GM23338 (cell line): Measurements from ENCODE around the gene DROSHA. TPM values are rescaled to one million over a fixed set of nuclear protein-coding genes. Genes with fewer than 3 reads are reported as not detected.

Experiments
- ATAC-seq: fragments of 200-7000 bp; cut with Tn5 transposase; 3 replicates; pipeline ENCODE4 v1.9.1; 2020
- DNase-seq: peaks from one replicate; pipeline ENCODE4 v3.0.0-alpha.2; 2015; ENCODE audit warnings: low spot score
- H2AFZ ChIP-seq: fragments of 200-600 bp; sonication (generic); 2 replicates; pipeline ENCODE4 v1.8.0; 2016; ENCODE audit warnings: antibody characterized with exemption, mild to moderate bottlenecking, moderate library complexity
- H3F3A ChIP-seq: fragments of 200-600 bp; sonication (generic); replicated peaks from 2 replicates; pipeline ENCODE4 v1.8.0; 2017; ENCODE audit warnings: antibody characterized with exemption, mixed run types, low read depth
- H3K27ac ChIP-seq: fragments of 200-600 bp; sonication (generic); 2 replicates; pipeline ENCODE4 v1.6.1; 2016; ENCODE audit warnings: low read depth
- H3K27me3 ChIP-seq: fragments of 200-600 bp; sonication (generic); 2 replicates; pipeline ENCODE4 v1.8.0; 2016; ENCODE audit warnings: mild to moderate bottlenecking, mixed run types, moderate library complexity; ENCODE audit not compliant: insufficient read depth
- H3K36me3 ChIP-seq: fragments of 200-600 bp; sonication (generic); 2 replicates; pipeline ENCODE4 v1.8.0; 2016; ENCODE audit warnings: mild to moderate bottlenecking; ENCODE audit not compliant: insufficient read depth
- H3K4me1 ChIP-seq: fragments of 200-600 bp; sonication (generic); 2 replicates; pipeline ENCODE4 v1.8.0; 2016; ENCODE audit warnings: mild to moderate bottlenecking, moderate library complexity; ENCODE audit not compliant: insufficient read depth
- H3K4me2 ChIP-seq: fragments of 200-600 bp; sonication (generic); 2 replicates; pipeline ENCODE4 v1.7.1; 2017; ENCODE audit warnings: mixed run types
- H3K4me3 ChIP-seq: fragments of 200-600 bp; sonication (generic); 2 replicates; pipeline ENCODE4 v1.6.1; 2016; ENCODE audit warnings: mixed run types
- H3K79me2 ChIP-seq: fragments of 200-600 bp; sonication (generic); replicated peaks from 2 replicates; pipeline ENCODE4 v1.8.0; 2017; ENCODE audit warnings: mild to moderate bottlenecking; ENCODE audit not compliant: insufficient read depth
- H3K9me2 ChIP-seq: fragments of 200-600 bp; sonication (generic); 2 replicates; pipeline ENCODE4 v1.8.0; 2017; ENCODE audit not compliant: insufficient read depth
- H4K20me1 ChIP-seq: fragments of 200-600 bp; sonication (generic); replicated peaks from 2 replicates; pipeline ENCODE4 v1.8.0; 2017; ENCODE audit warnings: mild to moderate bottlenecking; ENCODE audit not compliant: insufficient read depth
- H3K27ac Mint-ChIP-seq: 2 replicates; pipeline ENCODE4 v1.8.0; 2020; ENCODE audit warnings: inconsistent platforms, mild to moderate bottlenecking, moderate library complexity, mixed read lengths
- H3K27me3 Mint-ChIP-seq: 3 replicates; pipeline ENCODE4 v1.8.0; 2022; ENCODE audit warnings: low read depth, mild to moderate bottlenecking, moderate library complexity, mixed read lengths, inconsistent platforms; ENCODE audit not compliant: insufficient read depth, poor library complexity
- H3K36me3 Mint-ChIP-seq: 3 replicates; pipeline ENCODE4 v1.8.0; 2021; ENCODE audit warnings: low read depth, mild to moderate bottlenecking, inconsistent platforms, moderate library complexity, mixed read lengths
- H3K4me1 Mint-ChIP-seq: 3 replicates; pipeline ENCODE4 v1.8.0; 2020; ENCODE audit warnings: mild to moderate bottlenecking, inconsistent platforms, mixed read lengths
- H3K4me3 Mint-ChIP-seq: 3 replicates; pipeline ENCODE4 v1.8.0; 2021; ENCODE audit warnings: moderate library complexity, mild to moderate bottlenecking, inconsistent platforms, mixed read lengths
- H3K9me3 Mint-ChIP-seq: 3 replicates; pipeline ENCODE4 v1.8.0; 2020; ENCODE audit warnings: moderate library complexity, mild to moderate bottlenecking, inconsistent platforms, mixed read lengths
- CREB1 ChIP-seq: fragments of 250-450 bp; sonication (Bioruptor Pico); IDR thresholded peaks from 2 replicates; pipeline ENCODE4 v1.5.0; 2020; ENCODE audit warnings: low read depth, mild to moderate bottlenecking, moderate library complexity
- EZH2 ChIP-seq: fragments of 200-600 bp; sonication (generic); IDR thresholded peaks from one replicate; pipeline ENCODE4 v1.8.0; 2017; ENCODE audit warnings: antibody characterized with exemption, mild to moderate bottlenecking, low read depth; ENCODE audit not compliant: unreplicated experiment
- EZH2phosphoT487 ChIP-seq: fragments of 200-600 bp; sonication (generic); IDR thresholded peaks from one replicate; pipeline ENCODE4 v1.8.1; 2018; ENCODE audit warnings: antibody characterized with exemption; ENCODE audit not compliant: unreplicated experiment
- JUNB ChIP-seq: IDR thresholded peaks from one replicate; pipeline ENCODE4 v1.6.1; 2016; ENCODE audit warnings: antibody characterized with exemption; ENCODE audit not compliant: unreplicated experiment
- NANOG ChIP-seq: IDR thresholded peaks from 2 replicates; pipeline ENCODE4 v1.6.1; 2016; ENCODE audit warnings: antibody characterized with exemption, borderline replicate concordance
- POLR2AphosphoS5 ChIP-seq: IDR thresholded peaks from 2 replicates; pipeline ENCODE4 v1.6.1; 2016; ENCODE audit warnings: antibody characterized with exemption, low read depth
- STAT1 ChIP-seq: IDR thresholded peaks from one replicate; pipeline ENCODE4 v1.6.1; 2016; ENCODE audit warnings: antibody characterized with exemption; ENCODE audit not compliant: unreplicated experiment
- ZNF114 ChIP-seq: fragments of 250-450 bp; sonication (Bioruptor Pico); IDR thresholded peaks from 2 replicates; pipeline ENCODE4 v1.5.0; 2020; ENCODE audit warnings: mild to moderate bottlenecking, moderate library complexity
- ZNF331 ChIP-seq: fragments of 250-450 bp; sonication (Bioruptor Pico); IDR thresholded peaks from 2 replicates; pipeline ENCODE4 v1.5.0; 2020; ENCODE audit warnings: low read depth, mild to moderate bottlenecking, moderate library complexity
- polyA plus RNA-seq: library from polyadenylated mRNA; unstranded; fragments of >200 nt; fragmentation: Nextera tagmentation; extraction: Ambion mirVana; gene quantifications from 2 replicates; pipeline ENCODE4 v1.2.1, GENCODE V29; 2016
- total RNA-seq: library from RNA; depleted of rRNA; stranded (reverse); fragments of >200 nt; shearing (Covaris generic); gene quantifications from 2 replicates; pipeline ENCODE4 v1.2.3, GENCODE V29; 2014
- TF ChIP-seq, protein P1 (sequence below): fragments of 250-450 bp; sonication (Bioruptor Pico); IDR thresholded peaks from 2 replicates; pipeline ENCODE4 v1.5.0; 2020; ENCODE audit warnings: mild to moderate bottlenecking, moderate library complexity
- TF ChIP-seq, protein P2 (sequence below): IDR thresholded peaks from one replicate; pipeline ENCODE4 v1.6.1; 2018; ENCODE audit warnings: antibody characterized with exemption; ENCODE audit not compliant: unreplicated experiment
- TF ChIP-seq, protein P3 (sequence below), 2 experiments: fragments of 200-600 bp in 1 of 2; sonication (generic) in 1 of 2; conservative IDR thresholded peaks; 2 replicates each; pipeline versions ENCODE4 v1.5.1 to v1.6.1; 2016 to 2017; ENCODE audit warnings: antibody characterized with exemption in 2 of 2, low read depth in 2 of 2, mild to moderate bottlenecking in 2 of 2, moderate library complexity in 1 of 2
- TF ChIP-seq, protein P4 (sequence below): IDR thresholded peaks from 2 replicates; pipeline ENCODE4 v1.6.1; 2016; ENCODE audit warnings: antibody characterized with exemption

Gene DROSHA
- total and polyA plus RNA-seq, 2 experiments from 2014 or later: 70.6 to 87.8 TPM

DNA sequence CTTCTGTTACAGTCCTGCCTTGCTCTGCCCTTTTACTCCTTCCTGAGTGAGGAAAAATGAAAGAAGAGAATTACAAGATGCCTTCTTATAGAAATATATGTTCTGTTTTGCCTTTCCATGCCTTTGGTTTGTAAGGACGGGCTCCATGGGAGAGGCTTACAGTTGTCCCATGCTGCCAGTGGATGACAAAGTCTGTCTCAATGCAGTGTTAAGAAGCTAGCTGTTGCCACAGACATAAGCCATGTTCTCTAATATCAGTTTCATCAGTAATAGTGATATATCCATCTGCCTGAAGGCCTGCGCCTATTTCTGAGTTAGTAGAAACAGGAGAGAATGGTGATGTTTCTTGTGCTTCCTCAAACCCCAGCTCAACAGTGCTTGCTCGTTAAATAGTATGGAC, 28.0 kb upstream of the DROSHA start:
- Histone ChIP-seq H4K20me1 (no peaks in the 10 kb centered on the region), H3K27ac (no peak overlapping the region), H3K27me3 (no peaks in the 10 kb centered on the region), H3K4me3 (no peak overlapping the region), H3F3A (no peaks in the 10 kb centered on the region), H3K9me2 (no peaks in the 10 kb centered on the region), H3K4me1 (no peaks in the 10 kb centered on the region), H3K36me3 (no peaks in the 10 kb centered on the region), H3K79me2 (no peaks in the 10 kb centered on the region), H2AFZ (no peak overlapping the region), H3K4me2 (no peak overlapping the region)
- Mint-ChIP-seq H3K4me1 (no peaks in the 10 kb centered on the region), H3K27me3 (no peaks in the 10 kb centered on the region), H3K27ac (no peak overlapping the region; the same call in 1 of the 2 replicates), H3K4me3 (no peak overlapping the region), H3K36me3 (peaks cover 26% of the 10 kb centered on the region), H3K9me3 (peaks cover 10% of the 10 kb centered on the region)
- ATAC-seq (no peak), DNase-seq (no peak)
- TF ChIP-seq, protein P1, sequence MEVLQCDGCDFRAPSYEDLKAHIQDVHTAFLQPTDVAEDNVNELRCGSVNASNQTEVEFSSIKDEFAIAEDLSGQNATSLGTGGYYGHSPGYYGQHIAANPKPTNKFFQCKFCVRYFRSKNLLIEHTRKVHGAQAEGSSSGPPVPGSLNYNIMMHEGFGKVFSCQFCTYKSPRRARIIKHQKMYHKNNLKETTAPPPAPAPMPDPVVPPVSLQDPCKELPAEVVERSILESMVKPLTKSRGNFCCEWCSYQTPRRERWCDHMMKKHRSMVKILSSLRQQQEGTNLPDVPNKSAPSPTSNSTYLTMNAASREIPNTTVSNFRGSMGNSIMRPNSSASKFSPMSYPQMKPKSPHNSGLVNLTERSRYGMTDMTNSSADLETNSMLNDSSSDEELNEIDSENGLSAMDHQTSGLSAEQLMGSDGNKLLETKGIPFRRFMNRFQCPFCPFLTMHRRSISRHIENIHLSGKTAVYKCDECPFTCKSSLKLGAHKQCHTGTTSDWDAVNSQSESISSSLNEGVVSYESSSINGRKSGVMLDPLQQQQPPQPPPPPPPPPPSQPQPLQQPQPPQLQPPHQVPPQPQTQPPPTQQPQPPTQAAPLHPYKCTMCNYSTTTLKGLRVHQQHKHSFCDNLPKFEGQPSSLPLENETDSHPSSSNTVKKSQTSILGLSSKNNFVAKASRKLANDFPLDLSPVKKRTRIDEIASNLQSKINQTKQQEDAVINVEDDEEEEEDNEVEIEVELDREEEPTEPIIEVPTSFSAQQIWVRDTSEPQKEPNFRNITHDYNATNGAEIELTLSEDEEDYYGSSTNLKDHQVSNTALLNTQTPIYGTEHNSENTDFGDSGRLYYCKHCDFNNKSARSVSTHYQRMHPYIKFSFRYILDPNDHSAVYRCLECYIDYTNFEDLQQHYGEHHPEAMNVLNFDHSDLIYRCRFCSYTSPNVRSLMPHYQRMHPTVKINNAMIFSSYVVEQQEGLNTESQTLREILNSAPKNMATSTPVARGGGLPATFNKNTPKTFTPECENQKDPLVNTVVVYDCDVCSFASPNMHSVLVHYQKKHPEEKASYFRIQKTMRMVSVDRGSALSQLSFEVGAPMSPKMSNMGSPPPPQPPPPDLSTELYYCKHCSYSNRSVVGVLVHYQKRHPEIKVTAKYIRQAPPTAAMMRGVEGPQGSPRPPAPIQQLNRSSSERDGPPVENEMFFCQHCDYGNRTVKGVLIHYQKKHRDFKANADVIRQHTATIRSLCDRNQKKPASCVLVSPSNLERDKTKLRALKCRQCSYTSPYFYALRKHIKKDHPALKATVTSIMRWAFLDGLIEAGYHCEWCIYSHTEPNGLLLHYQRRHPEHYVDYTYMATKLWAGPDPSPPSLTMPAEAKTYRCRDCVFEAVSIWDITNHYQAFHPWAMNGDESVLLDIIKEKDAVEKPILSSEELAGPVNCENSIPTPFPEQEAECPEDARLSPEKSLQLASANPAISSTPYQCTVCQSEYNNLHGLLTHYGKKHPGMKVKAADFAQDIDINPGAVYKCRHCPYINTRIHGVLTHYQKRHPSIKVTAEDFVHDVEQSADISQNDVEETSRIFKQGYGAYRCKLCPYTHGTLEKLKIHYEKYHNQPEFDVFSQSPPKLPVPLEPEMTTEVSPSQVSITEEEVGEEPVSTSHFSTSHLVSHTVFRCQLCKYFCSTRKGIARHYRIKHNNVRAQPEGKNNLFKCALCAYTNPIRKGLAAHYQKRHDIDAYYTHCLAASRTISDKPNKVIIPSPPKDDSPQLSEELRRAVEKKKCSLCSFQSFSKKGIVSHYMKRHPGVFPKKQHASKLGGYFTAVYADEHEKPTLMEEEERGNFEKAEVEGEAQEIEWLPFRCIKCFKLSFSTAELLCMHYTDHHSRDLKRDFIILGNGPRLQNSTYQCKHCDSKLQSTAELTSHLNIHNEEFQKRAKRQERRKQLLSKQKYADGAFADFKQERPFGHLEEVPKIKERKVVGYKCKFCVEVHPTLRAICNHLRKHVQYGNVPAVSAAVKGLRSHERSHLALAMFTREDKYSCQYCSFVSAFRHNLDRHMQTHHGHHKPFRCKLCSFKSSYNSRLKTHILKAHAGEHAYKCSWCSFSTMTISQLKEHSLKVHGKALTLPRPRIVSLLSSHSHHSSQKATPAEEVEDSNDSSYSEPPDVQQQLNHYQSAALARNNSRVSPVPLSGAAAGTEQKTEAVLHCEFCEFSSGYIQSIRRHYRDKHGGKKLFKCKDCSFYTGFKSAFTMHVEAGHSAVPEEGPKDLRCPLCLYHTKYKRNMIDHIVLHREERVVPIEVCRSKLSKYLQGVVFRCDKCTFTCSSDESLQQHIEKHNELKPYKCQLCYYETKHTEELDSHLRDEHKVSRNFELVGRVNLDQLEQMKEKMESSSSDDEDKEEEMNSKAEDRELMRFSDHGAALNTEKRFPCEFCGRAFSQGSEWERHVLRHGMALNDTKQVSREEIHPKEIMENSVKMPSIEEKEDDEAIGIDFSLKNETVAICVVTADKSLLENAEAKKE: no peak
- no peak for TF ChIP-seq JUNB
- TF ChIP-seq NANOG: no peak
- TF ChIP-seq, protein P2, sequence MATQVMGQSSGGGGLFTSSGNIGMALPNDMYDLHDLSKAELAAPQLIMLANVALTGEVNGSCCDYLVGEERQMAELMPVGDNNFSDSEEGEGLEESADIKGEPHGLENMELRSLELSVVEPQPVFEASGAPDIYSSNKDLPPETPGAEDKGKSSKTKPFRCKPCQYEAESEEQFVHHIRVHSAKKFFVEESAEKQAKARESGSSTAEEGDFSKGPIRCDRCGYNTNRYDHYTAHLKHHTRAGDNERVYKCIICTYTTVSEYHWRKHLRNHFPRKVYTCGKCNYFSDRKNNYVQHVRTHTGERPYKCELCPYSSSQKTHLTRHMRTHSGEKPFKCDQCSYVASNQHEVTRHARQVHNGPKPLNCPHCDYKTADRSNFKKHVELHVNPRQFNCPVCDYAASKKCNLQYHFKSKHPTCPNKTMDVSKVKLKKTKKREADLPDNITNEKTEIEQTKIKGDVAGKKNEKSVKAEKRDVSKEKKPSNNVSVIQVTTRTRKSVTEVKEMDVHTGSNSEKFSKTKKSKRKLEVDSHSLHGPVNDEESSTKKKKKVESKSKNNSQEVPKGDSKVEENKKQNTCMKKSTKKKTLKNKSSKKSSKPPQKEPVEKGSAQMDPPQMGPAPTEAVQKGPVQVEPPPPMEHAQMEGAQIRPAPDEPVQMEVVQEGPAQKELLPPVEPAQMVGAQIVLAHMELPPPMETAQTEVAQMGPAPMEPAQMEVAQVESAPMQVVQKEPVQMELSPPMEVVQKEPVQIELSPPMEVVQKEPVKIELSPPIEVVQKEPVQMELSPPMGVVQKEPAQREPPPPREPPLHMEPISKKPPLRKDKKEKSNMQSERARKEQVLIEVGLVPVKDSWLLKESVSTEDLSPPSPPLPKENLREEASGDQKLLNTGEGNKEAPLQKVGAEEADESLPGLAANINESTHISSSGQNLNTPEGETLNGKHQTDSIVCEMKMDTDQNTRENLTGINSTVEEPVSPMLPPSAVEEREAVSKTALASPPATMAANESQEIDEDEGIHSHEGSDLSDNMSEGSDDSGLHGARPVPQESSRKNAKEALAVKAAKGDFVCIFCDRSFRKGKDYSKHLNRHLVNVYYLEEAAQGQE: no peak
- TF ChIP-seq EZH2phosphoT487: no peak
- TF ChIP-seq STAT1: no peak
- no peak for TF ChIP-seq POLR2AphosphoS5
- no peak for TF ChIP-seq ZNF331 (CRISPR knock-in tag)
- TF ChIP-seq, protein P3, sequence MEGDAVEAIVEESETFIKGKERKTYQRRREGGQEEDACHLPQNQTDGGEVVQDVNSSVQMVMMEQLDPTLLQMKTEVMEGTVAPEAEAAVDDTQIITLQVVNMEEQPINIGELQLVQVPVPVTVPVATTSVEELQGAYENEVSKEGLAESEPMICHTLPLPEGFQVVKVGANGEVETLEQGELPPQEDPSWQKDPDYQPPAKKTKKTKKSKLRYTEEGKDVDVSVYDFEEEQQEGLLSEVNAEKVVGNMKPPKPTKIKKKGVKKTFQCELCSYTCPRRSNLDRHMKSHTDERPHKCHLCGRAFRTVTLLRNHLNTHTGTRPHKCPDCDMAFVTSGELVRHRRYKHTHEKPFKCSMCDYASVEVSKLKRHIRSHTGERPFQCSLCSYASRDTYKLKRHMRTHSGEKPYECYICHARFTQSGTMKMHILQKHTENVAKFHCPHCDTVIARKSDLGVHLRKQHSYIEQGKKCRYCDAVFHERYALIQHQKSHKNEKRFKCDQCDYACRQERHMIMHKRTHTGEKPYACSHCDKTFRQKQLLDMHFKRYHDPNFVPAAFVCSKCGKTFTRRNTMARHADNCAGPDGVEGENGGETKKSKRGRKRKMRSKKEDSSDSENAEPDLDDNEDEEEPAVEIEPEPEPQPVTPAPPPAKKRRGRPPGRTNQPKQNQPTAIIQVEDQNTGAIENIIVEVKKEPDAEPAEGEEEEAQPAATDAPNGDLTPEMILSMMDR (conservative IDR thresholded peaks at IDR 0.05; ENCODE audit: low read depth in 2 of 2): no peak
- no peak for TF ChIP-seq CREB1 (CRISPR knock-in tag)
- no peak for TF ChIP-seq ZNF114 (CRISPR knock-in tag)
- TF ChIP-seq EZH2: no peak
- TF ChIP-seq, protein P4, sequence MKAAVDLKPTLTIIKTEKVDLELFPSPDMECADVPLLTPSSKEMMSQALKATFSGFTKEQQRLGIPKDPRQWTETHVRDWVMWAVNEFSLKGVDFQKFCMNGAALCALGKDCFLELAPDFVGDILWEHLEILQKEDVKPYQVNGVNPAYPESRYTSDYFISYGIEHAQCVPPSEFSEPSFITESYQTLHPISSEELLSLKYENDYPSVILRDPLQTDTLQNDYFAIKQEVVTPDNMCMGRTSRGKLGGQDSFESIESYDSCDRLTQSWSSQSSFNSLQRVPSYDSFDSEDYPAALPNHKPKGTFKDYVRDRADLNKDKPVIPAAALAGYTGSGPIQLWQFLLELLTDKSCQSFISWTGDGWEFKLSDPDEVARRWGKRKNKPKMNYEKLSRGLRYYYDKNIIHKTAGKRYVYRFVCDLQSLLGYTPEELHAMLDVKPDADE: no peak
